Uterus (tissue), 2 donors: Measurements from ENCODE around the gene TSFM.

Experiments
- POLR2A ChIP-seq, 2 donors: fragments of 450-650 bp; IDR thresholded peaks; one replicate each; pipeline ENCODE4 v1.6.1; 2016; ENCODE audit warnings: antibody characterized with exemption in 2 of 2, mild to moderate bottlenecking in 1 of 2, moderate library complexity in 1 of 2
- TF ChIP-seq, protein P1 (sequence below), 4 experiments: fragments of 200-600 bp in 2 of 4; fragments of 450-650 bp in 2 of 4; sonication (generic) in 2 of 4; IDR thresholded peaks; one replicate each; pipeline ENCODE4 v1.5.1; 2016 to 2019; ENCODE audit warnings: antibody characterized with exemption in 4 of 4, mild to moderate bottlenecking in 2 of 4, moderate library complexity in 1 of 4

DNA sequence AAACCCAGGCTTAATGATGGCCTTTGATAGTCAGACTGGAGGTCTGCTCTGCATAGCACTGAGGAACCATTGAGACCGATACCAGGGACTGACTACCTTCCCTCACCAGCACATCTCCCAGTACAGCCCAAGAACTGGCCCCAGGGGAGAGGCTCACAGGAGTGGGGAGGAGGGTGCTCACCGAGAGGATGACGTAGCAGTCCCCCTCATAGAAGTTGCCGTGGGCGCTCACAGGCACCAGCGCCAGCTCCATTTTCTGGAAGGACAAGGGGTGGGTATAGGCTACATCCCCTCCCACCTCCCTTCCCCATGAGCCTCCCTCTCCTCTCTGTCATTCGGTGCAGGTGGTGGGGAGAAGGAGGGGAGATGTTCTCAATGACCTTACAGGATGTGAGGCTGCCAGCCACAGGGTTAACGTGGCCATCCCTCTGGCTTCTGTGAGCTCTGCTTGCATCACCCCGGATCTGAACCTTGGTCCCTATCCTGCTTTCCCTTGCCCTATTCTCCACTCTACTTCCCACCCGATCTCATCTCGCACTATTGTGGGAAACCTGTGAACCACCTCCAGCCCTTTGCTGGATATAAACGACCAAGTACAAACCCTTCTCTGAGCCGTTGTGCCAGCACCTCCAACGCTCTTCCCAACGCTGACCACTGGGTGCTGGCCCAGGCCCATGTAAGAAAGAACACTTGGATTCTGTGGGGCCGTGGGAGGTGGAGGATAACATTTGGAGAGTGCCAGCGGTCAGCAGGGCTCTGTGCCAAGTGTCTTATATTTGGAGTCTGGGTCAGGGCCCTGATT is 31.6 kb downstream of the TSFM start:
- no peak for TF ChIP-seq POLR2A (IDR thresholded peaks at IDR 0.05)
- TF ChIP-seq, protein P1, sequence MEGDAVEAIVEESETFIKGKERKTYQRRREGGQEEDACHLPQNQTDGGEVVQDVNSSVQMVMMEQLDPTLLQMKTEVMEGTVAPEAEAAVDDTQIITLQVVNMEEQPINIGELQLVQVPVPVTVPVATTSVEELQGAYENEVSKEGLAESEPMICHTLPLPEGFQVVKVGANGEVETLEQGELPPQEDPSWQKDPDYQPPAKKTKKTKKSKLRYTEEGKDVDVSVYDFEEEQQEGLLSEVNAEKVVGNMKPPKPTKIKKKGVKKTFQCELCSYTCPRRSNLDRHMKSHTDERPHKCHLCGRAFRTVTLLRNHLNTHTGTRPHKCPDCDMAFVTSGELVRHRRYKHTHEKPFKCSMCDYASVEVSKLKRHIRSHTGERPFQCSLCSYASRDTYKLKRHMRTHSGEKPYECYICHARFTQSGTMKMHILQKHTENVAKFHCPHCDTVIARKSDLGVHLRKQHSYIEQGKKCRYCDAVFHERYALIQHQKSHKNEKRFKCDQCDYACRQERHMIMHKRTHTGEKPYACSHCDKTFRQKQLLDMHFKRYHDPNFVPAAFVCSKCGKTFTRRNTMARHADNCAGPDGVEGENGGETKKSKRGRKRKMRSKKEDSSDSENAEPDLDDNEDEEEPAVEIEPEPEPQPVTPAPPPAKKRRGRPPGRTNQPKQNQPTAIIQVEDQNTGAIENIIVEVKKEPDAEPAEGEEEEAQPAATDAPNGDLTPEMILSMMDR (IDR thresholded peaks at IDR 0.05) = peak in 2 of 4 experiments; percentile 5 to 15
